SIG-M5 treated with dmso at 0.1 percent for 504 hours (cell line): ENCODE measurements around the gene ZNF81.
A peak's percentile ranks its signal among the peaks of the same experiment; 100 is the strongest.
"Not testable (repeated sequence)": the region's sequence is repeated elsewhere in the genome, so short reads cannot be mapped to it uniquely, and the experiment has no call there.

ENCODE experiments used
- DNase-seq: peaks from one replicate; lab custom pipeline; 2025; ENCODE audit not compliant: unreplicated experiment; lab: John Stamatoyannopoulos, UW

Gene ZNF81

DNA sequence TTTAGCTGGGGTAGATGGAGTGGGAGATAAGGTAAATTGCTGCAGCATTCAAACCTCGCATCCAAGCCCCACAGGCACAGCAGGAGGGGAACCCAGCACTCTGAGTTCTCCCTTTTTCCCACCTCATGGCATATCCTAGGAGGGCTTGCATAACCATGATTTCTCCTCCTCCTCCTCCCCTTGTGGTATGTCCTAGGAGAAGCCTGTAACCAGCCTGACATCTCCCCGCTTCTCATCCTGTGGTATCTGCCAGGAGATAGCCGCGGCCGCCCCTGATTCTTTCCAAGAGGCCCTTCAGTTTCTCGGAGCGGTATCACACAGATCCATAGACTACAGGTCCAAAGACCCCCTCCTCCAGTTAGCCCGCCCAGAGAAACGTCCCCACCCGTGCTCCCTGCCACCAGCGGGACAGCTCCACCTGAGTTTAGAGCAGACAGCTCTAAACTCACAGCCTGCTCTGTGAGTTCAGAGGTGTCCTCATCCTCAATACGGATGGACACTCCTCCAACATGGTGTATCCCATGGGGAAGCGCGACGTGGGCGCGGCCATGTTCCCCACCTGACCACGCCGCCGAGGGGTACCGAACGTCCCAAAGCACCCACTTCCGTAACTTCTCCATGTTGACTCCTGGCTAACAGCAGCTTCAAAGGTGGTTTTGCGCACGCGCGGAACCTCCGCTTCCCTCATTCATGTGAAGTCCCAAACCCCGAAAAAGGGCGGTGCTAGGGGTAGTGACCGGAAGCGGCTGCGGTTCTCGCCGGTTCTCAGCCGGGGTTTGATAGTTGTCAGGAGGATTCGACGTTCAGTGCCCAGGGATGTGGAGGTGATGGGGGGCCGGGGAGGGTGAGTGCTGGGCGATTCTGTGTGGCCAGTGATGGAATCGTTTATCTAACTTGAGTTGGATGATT is at the start of gene ZNF81:
Gene ZNF81, plus strand, starts transcription at position 739 of the 909 bp plus-strand sequence. CDS start 9,366 bp downstream, outside the sequence.
- peak; percentile 85 for DNase-seq

DNA sequence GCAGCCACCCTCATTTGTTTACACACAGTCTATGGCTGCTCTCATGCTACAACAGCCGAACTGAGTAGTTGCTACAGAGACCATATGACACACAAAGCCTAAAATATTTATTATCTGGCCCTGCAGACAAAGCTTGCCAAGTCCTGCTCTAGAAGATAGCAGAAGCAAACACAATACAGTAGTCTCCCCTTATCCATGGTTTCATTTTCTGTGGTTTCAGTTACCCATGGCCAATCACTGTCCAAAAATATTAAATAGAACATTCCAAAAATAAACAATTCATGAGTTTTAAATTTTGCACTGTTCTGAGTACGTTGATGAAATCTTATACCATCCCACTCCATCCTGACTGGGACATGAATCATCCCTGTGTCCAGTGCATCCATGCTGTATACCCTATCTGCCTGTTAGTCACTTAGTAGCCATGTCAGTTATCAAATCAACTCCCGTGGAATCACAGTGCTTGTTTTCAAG is 40.2 kb upstream of the ZNF81 start:
- no peak for DNase-seq

DNA sequence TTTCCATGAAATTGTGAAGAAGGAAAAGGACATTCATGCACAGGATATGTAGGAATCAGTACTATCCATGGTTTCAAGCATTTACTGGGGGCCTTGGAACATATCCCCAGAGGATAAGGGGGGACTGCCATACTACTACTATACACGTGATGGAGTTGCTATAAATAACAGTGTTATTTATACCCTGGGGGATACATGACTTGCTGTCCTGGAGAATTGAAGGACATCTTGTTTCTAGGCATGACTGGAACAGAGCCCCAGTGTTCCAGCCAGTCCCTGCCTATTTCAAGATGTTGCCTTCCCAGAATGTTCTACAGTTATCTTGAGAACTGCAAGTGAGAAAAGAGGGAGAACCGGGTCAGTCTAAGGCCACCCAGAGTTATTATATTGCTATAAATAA is 39.6 kb upstream of the ZNF81 start:
- DNase-seq = no peak

DNA sequence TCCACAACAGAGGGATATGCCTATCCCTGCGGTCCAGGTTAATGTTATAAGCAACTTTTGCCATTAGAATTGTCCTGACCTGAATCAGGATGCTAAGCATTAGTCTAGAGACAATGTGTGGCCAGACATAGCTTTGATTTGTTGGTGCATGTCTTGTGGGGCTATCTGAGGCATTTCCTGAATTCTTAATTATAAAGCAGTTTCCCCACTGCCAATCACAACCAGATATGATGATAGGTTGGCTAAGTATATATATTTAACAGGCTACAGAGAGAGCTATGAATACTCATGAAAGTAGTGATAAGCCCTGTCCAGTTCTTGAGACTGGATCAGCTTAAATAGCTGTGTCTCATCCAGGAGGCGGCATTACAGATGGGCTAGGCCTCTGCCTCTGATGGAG is 37.8 kb upstream of the ZNF81 start:
- DNase-seq = no peak

DNA sequence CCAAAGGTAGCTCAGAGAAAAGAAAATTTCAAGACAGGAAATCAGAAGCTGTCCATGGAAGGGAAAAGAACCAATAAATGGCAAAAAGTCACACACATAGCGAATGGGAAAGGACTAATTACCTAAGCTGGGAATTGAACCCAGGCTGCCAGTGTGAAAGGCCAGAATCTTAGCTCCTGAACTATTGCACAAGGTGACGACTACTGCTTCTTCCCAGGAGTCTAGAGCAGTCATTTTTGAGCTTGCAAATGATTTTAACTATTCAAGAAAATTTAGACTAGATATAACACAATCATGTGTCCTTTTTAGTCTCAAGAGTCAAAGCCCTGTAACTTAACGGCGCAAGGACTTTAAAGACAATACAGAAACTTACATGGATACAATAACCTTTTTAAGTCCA is 34.1 kb upstream of the ZNF81 start:
- DNase-seq = no peak

DNA sequence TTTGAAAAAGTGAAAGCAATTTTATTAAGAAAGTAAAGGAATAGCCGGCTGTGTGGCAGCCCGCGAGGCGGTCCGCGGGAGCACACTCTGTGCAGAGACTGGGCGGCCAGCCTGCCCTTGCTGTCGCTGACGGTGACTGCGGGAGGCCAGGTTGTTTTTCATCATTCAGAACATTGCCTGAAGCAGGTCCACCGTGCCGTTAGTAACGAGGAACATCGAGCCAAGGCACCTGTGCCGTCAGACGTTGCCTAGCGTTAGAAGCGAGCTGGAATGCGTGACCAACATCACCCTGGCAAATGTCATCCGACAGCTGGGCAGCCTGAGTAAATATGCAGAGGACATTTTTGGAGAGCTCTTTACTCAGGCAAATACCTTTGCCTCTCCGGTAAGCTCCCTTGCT is 33.6 kb upstream of the ZNF81 start:
- not testable (repeated sequence) for DNase-seq

DNA sequence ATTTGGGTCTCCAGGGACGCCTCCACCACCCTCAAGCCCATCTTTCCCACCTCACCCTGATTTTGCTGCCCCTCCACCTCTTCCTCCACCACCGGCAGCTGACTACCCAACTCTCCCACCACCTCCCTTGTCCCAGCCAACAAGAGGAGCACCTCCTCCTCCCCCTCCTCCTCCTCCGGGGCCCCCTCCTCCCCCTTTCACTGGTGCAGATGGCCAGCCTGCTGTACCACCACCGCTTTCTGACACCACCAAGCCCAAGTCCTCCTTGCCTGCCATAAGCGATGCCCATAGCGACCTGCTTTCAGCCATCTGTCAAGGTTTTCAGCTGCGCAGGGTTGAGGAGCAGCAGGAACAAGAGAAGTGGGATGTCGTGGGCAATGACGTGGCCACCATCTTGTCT is 32.4 kb upstream of the ZNF81 start:
- no peak for DNase-seq

DNA sequence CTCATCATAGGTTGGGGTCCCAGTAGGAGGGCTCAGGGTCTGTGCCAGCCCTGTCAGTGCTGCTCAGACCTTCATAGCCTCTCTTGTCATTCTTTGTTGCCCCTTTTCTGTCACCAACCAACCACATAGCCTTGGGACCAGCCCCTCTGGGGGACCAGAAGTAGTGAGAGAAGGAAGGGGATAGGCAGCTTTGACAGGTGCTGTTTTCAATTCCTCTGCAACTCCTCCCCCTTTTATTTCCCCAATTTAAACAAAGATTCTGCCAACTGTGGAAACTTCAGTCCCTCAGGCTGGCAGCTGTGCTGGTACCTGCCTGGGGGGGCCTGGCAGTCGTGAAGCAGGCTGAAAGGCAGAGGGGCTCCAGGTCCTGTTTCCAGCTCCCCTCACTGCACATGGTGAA is 30.9 kb upstream of the ZNF81 start:
- DNase-seq = not testable (repeated sequence)

DNA sequence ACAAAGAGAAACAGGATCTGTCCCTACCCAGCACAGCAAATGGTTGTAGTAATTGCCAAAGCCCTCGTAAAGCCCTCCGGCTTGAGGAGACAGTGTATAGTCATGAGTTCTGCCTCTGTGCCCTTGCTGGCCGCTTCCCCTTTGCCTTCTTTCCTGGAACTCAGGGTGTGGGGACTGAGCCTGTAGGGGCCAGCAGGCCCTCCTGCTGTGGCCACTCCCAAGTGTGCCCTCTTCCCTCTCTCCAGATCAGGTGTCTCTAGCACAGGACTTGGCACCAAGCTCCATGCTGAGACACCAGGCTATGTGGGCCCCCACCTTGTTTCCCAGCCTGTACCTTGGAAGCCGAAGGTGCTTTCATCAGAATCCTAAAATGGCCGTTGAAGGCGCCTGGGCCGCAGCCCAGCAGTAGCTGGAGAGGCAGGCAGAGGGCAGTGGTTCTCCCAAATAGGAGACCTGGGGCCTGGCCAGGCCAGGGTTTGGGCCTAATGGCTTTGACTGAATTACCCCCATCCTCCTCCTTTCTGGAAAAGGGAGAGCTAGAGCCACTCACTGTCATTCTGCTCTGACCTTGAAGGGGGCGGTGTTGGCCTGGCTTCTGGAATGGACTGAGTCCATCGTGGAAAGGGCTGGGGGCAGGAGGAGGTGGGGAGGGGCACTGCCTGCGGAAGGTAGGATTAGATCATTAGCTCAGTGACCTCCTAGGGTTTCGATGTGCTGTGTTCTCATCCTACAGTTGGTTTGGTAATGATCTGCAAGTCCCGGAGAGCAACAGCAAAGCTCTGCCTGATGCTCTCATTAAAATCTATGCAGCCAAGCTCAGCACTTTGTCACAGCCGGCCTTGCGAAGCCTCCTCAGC is 30.1 kb upstream of the ZNF81 start:
- not testable (repeated sequence) for DNase-seq

DNA sequence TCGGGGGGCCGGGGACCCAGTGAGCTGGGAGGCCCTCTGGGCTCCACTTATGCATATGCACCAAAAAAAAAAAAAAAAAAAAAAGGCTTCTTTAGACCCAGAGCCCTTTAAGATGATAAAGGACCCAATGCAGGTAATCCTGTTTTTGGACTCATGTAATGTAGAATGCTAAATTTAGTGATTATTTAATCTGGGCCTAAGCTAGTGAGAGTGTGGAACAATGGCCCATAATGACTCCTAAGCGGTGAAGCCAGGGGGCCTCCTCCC is 29.5 kb upstream of the ZNF81 start:
- DNase-seq = not testable (repeated sequence)

DNA sequence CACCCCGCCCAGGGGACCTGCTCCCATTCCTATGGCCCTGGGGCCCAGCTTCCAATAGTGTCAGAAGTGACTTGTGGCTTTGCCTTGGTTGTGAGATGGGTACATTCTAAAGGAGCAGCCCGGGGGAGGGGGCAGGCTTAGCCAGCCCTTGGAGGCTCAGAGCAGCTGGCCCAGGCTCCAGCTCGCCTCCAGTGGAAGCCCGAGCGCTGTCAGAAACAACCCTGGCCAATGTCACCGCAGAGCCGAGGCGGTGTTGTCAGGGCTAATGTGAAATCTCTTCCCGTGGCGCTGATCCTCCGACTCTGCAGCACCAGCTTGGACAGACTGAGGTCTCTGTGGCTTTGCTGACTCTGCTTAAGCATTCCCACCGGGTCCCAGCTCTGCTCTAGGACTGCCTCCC is 29.2 kb upstream of the ZNF81 start:
- no peak for DNase-seq

DNA sequence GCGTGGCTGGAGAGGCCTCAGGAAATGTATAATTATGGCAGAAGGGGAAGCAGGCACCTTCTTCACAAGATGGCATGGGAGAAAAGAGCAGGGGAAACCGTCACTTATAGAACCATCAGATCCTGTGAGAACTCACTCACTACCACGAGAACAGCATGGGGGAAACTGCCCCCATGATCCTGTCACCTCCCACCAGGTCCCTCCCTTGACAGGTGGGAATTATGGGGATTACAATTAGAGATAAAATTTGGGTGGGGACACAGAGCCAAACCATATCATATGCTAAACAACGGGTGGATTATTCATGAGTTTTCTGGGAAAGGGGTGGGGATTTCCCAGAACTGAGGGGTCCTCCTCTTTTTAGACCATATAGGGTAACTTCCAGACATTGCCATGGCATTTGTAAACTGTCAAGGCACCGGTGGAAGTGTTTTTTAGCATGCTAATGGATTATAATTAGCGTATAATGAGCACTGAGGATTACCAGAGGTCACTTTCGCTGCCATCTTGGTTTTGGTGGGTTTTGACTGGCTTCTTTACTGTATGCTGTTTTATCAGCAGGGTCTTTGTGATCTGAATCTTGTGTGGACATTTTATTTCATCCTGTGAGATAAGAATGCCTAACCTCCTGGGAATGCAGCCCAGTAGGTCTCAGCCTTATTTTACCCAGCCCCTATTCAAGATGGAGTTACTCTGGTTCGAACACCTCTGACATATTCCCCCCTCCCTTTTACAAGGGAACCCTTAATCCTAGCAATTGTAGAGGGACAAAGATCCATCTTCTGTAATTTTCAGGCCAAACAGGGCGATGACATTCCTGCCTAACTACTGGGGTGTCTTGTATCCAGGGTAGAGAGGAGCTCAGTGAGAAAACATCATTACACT is 27.6 kb upstream of the ZNF81 start:
- DNase-seq = no peak

DNA sequence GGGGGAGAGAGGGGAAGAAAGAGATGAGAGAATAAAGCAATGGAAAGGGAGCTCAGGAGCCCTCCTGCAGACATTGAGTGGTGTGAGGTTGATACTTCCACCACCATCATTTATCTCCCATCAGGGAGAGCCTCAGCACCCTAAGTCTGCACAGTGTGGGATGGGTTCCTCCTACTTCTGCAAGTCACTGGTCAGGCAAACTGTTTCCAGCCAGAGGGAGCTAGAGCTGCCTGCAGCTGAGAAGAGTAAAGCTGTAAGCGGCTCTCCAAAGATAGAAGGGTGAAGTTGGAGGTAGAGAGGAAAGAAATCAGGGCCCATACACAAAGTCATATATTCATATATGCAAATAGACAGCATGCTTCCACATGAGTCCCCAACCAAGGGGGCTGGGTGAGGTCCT is 21.9 kb upstream of the ZNF81 start:
- no peak for DNase-seq

DNA sequence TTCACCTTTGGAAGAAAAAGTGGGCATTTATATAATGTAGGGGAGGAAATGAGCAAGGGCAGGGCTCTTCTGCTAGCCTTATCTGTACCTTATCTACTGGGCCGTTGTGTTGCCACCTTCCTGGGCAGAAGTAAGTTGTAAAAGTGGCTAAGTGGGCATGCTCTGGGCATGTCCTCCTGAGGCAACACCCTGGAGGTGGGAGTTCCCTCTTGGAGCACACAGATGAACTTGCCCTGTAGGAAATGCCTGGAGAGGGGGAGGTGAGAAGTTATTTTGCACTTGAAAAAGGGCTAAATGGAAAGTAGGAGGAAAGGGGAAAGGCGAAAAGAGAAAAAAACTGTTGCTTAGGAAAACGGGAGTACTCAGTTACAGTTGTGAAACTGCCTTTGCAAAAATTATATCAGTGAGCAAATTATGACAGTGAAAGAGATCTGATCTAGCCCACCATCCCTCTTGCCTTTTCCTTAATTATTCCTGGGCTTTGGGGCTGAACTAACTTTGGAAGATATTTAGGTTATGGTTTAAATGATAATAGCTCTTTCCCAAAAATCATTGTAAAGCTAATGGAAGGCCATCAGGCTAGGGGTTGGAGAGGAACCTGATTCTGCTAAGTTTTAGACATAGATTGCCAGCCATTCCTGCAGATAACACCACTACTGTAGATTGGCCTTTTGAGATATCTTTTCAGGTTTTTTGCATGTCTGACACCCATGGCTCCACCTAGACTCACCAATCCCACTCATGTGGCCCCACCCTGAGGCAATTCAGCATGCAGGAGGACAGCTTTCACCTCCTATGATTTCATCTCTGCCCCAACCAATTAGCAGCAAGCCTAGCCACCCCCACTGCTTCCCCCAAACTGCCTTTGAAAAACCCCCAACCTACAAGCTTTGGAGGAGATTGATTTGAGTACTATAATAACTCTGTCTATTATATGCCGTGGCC is 20.5 kb upstream of the ZNF81 start:
- peak; percentile 21 for DNase-seq

DNA sequence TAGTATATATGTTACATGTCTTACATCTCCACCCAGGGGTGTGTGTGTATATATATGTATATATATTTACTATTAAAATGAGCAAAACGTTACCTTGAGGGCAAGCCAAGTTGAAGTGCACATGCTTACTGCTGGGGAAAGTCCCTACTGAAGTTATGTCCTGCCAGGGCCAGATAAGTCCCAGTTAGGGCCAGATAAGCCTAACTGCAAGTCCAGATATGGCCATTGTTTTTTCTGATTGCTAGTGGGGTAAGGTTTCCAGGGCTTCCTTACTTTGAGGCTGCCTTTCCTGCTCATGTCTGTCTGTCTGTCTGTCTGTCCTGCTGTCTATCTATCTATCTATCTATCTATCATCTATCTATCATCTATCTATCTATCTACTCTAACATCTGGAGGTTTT is 19.3 kb upstream of the ZNF81 start:
- DNase-seq = no peak

DNA sequence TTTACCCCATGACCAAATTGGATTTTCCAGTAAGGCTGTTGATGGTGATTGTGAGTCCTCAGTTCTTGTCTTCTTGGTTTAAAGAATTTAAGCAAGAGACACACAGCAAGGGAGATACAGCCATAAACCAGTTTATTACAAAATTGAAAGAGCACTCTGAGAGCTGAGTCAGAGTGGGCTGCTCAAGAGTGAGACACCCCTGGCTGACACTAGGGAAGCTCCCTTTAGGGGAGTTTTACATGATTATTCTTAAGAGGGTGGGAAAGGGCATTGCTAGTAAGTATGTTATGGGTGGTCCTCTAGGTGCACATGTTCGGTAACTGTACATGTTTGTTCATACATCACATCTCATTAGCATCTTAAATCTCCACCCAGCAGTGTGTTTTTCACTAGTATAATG is 18.8 kb upstream of the ZNF81 start:
- no peak for DNase-seq

DNA sequence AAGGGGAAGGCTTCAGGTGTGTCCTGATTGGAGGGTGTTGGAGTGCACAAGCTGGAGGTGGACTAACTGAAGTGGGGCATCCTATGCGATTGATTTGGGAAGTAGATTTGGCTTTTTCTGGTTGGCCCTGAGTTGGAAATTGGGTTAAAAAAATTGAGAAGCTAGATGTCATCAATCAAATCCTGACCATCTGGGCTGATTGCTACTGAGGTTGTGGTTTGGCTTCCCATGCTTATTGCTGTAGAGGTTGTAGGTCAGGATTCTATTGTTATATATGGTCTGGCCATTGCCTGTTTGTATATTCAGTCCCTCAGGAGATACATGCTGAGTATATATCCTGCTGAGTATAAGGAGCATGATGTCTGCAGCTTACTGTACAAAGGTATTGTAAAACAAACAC is 7.7 kb upstream of the ZNF81 start:
- DNase-seq = no peak

DNA sequence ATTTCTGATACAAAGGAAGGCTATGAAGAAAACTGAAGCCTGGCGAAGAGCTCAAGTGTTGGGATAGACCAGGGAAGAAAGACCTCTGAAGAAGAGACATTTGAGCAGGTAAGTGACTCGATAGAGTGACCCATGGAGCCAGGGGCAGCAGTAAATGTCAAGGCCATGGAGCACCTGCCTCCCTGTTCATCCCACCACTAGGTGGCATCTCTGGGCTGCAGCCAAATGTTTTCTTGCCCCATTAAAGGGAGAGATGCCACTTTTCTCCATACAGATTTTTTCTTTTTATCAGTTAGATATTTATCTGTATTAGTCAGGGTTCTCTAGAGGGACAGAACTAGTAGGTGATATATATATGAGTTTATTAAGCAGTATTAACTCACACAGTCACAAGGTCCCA is 4.9 kb upstream of the ZNF81 start:
- DNase-seq = peak; percentile 24

DNA sequence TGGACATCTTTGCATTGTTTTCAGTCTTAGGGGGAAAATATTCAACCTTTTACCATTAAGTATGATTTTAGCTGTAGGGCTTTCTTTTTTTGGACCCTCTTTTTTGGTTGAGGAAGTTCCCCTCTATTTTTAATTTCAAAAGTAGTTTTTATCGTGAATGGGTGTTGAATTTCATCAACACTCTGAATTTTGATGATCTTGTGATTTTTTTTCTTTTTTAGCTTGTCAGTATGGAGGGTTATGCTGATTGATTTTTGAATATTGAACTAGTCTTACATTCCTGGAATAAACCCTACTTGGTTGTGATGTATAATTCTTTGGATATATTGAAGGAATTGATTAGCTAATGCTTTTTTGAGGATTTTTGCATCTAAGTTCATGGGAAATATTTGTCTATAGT is 1.7 kb downstream of the ZNF81 start:
- no peak for DNase-seq

DNA sequence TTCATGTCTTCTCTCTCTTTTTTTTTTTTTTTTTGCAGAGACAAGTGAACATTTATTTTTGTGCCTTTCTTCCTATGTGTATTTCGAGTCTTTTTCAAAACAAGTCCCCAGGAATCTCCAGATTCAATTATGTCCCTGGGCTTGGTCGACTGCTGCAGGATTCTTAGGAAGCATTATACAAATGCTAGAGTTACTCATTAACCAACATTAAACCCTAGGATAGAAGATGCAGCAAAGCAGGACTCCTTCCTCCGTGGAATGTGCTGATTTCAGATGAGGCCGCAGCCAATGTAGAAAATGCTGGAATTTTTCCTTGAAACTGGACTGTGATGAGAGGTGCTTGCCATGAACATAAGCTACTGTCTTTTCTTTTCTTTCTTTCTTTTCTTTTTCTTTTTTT is 3.4 kb downstream of the ZNF81 start:
- DNase-seq = no peak
